Measurements from ENCODE around the gene GALNT2.

GALNT2 gene

DNA sequence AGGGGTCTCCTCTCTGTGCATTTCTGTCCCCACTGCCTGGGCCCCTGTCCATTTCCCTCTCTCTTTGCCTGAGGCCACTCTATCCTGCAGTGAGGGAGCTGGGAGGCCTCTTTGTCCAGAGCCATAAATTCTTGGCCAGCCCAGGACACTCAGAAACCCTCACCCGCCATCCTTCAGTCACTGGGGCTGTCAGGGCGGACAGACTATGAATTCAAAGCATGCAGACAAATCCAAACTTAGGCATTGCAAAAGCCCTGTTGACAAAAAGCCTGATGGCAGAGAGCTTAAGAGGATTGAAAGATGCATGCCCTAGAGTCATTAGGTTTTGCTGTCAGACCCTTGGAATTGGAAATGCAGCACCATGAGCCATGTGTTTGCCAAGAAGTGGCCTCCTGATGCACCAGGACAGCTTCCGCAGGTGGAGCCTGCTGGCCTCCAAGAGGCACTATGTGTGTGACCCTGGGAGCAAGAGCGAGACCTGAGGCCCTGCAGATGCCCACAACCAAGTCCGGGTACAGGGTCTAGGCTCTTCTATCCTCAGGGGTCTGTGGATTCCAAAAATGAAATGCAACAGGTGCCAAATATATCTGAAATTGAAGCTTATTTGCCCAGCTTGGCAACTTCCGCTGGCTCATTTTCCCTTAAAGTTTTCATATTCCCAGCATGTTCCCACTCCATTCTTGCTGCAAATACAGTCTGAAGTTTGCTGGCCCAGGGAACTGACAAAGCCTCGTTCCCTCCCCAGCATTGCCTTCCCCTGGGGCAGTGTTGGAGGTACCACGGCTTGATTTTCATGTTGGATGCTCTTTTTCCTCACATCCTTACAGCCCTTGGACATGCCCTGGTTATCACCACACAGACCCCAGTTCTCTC lies 181.2 kb downstream of the GALNT2 start:
- no peak for DNase-seq

DNA sequence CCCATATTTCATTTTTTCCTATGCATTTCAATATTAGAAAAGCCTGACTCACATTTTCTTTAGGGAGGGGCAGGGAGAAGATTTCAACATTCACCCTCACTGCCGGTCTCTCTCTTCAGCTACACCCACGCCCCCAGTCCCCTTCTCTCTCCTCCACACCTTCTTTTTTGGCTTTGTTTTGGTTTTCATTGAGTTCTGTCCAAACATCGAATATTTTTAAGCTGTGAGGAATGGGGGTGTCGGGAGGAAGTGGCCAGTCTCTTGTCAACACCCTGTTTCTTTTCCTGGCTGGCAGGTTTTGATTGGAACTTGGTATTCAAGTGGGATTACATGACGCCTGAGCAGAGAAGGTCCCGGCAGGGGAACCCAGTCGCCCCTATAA lies 181.8 kb downstream of the GALNT2 start:
- DNase-seq = no peak

DNA sequence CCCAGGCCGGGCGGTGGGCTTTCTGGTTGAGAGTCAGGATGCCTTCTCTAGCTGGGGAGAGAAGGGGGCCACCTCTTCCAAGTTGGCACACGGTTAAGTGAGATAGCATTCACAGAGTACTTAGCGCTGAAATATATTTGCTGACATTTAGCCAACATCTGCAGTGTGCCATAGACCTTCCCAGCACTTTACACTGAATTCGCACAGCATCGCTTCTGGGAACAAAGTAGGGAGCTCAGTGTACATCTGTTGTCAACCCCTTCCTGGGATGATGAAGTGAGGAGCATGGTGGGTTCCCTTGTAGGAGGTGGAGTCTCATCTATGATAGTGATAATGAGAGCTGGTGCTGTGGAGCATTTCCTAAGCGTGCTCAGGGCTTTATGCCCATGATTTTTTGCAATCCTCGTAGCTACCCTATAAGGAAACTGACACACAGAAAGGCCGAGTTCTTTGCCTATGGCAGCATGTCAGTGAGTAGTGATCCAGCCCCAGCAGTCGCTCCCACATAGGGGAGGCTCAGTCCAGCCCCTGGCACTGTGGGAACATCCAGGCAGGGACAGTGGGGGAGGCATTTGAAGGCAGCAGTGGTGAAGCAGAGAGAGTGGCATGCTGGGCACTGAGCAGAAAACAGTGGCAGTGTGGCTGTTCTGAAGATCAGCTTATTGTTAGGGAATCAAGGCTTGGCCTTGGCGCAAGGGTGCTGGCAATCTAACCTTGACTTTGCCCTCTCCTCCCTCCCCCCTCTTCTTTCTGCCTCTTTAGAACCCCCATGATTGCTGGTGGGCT lies 182.8 kb downstream of the GALNT2 start:
- DNase-seq = no peak

DNA sequence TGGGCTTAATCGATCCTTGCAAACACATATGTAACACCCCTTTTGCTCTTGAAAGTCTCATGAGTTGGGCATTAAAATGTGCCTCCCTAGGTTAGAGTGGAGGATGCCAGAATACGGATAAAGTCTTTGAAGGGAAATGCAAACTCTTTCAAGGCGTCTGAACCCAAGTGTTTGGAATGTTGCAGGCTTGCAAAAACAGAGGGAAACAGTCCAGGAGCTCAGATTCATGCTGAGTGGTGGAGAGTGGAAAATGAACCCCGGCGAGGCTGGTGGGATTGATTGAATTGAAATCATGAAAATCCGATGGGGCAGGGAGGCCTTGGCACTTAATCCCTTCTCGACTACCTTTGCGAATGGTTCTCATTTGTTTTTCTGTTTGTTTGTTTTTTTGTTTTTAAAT lies 183.6 kb downstream of the GALNT2 start:
- DNase-seq = no peak

DNA sequence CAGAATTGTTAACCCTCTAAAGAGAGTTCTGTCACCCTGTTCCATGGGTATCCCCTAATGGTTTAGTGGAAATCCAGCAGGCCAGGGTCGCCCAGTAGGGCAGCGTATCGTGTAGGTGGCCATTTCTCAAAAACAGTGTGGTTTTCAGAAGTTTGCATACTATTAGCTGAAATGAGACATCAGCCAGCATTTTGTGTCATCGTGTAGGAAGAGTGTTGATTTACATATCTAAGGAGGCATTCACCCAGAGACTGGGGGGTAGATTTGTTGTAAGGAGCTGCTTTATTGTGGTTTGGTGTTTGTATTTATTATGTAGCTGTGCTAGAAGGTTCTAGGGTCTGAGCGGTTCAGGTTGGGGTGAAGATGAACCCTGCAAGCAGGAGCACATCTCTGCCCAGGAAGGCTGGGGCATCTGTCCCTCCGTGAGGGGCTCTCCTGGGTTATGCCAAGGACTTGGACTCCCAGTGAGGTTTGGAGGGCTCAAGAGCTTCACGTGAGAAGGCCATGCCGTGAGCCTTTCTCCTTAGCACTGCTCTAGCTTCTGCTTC lies 184.7 kb downstream of the GALNT2 start:
- DNase-seq = no peak

DNA sequence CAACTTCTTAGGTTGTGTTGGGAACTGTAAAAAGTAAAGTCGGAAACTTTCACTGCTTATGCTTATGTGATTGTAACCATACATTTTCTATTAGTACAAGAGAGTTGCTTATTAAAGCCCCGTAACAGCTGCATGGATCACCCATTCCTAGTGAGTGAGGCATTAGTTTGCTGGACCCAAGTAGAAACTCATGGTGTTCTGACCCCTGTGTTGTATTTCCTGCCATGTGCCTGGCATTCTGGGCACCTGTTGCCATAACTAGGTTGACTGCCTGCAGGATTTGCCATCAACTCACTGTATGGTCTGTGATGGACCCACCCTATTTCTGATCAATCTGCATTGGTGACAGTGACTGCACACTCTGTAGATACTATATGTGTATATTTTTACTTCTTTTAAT lies 186.1 kb downstream of the GALNT2 start:
- DNase-seq = no peak

DNA sequence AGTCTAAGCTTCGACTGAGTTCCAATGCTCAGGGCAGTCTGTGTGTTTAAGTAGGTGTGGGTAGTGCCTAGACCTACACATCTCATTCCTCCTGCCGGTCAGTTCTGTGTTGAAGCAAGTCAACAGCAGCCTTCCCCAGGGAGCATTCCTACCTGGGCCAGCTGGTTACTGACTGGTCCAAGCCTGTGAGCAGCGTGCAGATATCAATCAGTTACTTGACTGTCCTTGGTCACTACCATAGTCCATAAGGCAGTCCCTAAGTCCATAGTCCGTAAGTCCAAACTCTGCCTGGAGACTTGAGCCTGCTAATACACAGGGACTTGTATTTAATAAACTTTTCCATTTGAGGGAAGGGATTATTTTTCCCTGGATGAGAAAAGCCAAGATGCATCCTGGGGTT lies 187.2 kb downstream of the GALNT2 start:
- DNase-seq = no peak

DNA sequence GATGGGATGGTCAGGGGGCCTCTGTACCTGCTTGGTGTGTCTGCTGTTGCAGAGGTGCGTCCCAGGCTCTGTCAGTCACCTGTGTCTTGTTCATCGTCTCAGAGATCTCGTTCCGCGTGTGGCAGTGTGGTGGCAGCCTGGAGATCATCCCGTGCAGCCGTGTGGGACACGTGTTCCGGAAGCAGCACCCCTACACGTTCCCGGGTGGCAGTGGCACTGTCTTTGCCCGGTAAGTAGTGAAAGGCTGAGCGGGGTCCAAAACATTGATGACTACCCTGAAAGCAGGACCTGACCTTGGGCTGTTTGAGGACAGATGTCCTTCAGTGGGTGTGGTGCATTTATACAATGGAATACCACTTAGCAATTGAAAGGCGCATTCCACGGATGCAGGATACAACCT lies 188.1 kb downstream of the GALNT2 start:
- no peak for DNase-seq

DNA sequence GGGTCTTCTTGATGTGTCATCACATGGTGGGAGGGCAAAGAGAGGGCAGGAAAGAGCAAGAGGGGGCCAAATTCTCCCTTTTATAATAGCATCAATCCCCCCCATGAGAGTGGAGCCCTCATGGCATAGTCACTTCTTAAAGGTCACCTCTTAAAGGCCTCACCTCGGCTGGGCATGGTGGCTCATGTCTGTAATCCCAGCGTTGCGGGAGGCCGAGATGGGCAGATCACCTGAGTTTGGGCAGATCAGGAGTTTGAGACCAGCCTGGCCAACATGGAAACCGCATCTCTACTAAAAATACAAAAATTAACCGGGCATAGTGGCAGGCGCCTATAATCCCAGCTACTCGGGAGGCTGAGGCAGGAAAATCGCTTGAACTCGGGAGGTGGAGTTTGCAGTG lies 189.0 kb downstream of the GALNT2 start:
- DNase-seq = no peak

DNA sequence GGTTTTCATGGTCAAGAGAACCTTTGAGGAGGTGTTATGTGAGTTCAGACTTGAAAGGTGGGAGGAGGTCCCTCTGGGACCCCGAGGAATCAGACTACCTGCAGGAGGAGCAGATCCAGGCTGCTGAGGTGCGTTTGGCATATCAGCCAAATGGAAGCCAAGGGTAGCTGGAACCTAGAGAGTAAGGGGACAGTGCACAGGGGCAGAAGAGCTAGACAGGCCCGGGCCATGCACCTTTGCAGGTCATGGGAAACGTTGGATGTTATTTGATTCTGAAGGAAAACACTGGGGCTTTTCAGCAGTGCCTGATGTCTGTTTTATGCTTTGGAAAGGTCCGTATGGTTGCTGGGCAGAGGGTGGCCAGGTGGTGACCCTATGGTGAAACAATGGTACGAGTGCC lies 189.9 kb downstream of the GALNT2 start:
- no peak for DNase-seq

DNA sequence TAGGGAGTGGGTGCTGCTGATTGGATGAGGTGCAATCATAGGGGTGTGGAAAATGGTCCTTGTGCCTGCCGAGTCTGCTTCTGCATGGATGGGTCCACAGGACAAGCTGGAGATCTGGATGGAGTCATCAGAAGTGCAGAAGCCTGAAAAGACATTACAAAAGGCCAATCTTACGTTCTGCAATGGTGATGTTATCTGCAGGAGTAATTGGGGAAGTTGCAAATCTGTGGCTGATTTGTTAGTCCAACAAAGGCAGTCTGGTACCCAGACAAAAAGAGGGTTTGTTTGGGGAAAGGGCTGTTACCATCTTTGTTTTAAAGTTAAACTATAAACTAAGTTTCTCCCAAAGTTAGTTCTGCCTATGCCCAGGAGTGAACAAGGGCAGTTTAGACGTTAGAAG lies 192.6 kb downstream of the GALNT2 start:
- no peak for DNase-seq

DNA sequence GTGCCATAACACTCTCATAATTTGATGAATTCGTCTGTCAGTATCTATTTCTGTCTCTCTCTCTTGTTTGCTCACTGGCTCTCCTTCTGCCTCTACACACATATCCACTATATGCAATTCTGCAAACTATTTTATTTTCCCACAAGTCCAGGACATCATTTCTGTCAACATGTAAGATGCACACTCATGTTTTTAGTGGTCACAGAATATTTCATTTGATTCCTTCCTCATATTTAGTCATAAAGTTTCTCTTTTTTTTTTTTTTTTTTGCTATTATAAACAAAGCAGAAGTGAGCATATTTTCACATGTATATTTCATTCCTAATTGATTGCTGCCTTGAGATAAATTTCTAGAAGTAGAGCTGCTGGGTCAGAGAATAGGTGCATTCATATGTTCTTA lies 193.8 kb downstream of the GALNT2 start:
- DNase-seq = no peak

DNA sequence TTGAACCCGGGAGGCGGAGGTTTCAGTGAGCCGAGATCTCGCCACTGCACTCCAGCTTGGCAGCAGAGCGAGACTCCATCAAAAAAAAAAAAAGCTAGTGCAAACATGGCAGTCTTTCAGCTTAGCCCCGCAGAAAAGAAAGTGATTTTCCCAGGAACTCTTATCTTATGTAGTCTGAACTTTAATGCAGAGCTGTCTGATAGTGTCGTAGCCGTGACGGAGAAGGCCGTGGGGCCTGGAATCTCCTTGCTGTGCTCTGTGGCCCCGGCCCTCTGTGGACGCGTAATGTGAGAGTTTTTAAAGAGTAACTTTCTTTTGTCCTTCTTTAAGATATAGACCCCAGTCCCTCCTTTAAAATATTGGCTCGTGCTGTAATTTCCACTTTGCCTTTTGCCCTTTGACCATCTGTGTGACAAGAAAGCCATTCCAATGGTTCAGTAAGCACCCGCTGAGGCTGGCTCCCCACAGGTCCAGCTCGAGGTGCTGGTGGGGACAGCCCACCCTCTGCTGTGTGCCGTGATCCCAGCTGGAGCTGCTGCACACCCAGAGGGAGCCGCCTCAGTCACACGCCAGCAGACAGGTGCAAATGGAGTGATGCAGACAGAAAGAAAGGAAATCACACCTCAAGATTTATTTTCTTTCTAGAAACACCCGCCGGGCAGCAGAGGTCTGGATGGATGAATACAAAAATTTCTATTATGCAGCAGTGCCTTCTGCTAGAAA lies 195.1 kb downstream of the GALNT2 start:
- no peak for DNase-seq

DNA sequence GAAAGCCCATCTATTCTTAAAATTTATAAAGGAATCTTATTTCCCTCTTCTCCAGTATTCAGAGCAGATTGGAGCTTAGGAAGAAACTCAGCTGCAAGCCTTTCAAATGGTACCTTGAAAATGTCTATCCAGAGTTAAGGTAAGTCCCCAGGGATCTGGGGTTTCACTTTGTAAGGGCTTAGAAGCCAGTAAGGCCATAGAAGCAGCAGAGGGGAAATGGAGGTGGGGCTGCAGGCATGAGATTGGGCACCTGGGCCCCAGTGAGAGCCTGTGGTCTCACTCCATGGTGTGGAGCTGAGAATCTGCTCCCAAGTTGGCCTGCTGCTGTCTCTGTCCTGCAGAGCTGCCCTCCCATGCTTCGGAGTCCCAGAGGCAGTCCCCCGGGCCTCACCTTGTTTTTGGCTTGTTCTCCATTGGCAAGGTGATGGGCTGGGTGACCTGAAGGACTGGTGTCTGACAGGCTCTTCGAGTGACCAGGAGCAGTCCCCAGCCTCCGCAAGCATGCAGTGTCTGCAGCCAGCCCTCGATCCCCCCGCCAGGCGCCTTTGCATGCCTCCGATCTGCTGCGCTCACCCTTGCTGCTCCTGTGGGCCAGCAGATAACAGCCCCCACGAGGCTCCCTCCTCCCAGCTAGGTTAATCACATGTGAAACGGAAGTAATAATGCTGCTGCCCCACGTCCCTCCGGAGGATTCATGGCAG lies 196.0 kb downstream of the GALNT2 start:
- DNase-seq = no peak

DNA sequence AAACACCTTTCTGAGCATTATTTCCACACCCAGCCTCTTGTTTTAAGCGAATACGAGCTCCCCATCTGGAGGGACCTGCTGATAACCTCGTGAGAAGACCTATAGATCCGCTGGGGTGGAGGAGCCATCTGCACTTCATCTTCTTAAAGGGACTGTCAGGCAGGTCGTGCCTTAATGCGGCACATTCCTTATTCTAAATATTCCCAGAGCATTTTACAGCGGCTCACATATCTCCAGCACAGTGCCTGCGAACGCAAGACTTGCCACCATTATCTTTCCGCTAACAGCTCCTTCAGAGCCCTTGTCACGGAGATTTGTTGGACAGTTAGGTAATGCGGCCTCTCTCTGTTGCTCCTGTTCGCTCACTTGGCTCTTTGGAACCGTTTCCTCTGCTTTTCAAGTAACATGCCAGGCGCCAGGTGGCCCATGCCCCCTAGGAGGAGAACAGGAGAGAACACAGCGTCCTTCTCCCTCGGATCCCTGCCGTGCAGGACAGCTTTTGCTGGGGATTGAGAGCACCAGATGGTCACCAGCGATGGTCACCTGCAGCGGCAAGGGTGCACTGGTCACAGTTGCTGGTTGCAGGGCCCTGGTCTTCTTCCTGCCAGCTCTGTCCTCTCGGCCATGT lies 196.6 kb downstream of the GALNT2 start:
- DNase-seq = no peak

DNA sequence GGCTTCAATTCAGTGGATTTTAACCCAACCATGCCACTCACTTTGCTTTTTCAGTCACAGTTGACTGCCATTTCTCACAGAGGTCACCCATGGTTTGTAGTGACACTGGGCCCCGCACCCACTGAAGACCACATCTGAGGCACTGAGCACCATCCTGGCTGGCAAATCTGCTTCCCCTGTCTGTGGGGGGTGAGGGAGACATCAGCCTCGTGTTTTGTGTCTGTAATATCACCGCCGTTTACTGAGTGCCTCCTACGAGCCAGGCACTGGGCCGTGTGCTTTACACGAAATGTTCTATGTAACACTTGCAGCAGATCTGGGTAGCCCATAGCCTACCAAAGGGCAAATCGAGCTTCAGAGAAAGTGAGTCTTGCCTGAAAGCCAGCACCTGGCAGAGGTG lies 197.3 kb downstream of the GALNT2 start:
- no peak for DNase-seq

DNA sequence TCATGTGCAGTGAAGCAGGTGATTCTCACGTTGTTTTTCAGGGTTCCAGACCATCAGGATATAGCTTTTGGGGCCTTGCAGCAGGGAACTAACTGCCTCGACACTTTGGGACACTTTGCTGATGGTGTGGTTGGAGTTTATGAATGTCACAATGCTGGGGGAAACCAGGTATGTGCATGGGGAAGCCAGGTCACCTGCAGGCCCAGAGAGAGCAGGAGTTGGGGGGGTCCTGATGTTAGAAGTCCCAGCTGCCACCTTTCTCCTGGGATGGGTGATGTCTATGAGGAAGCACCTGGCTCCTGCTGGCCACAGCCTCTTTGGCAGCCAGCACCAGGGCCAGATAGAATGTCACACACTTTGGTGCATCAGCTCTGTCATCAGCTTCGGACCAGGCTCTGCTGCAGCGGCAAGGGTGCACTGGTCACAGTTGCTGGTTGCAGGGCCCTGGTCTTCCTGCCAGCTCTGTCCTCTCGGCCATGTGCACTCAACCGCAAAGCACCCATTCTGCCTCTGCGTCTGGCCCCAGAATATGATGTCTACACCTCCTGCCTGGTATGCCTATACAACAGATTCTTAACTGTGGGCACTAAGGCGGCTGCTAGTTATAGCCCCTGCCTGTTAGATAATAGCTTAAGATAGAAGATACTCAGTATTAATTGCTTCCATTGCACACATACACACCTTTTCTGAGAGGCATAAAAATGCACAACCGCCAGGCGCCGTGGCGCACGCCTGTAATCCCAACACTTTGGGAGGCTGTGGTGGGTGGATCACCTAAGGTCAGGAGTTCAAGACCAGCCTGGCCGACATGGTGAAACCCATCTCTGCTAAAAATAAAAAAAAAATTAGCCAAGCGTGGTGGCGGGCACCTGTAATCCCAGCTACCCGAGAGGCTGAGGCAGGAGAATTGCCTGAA lies 198.4 kb downstream of the GALNT2 start:
- DNase-seq = no peak

DNA sequence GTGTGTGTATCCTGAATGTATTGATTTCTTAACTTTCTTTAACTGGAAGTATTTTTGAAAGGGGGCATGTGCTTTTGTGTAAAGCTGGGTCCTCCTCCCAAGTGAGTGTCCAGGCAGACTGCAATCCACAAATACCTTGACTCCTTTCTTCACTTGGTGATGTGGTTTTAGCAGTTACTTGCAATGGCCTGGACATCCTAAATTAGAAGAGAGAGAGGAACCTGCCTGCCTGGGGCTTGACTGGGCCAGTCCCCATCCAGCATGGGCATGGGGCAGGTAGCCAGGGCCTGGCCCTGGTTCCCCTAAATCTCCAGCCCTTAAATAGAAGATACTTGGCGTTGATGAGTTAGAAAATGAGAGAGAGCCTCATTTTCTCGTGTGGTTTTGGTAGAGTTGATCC lies 199.4 kb downstream of the GALNT2 start:
- no peak for DNase-seq

DNA sequence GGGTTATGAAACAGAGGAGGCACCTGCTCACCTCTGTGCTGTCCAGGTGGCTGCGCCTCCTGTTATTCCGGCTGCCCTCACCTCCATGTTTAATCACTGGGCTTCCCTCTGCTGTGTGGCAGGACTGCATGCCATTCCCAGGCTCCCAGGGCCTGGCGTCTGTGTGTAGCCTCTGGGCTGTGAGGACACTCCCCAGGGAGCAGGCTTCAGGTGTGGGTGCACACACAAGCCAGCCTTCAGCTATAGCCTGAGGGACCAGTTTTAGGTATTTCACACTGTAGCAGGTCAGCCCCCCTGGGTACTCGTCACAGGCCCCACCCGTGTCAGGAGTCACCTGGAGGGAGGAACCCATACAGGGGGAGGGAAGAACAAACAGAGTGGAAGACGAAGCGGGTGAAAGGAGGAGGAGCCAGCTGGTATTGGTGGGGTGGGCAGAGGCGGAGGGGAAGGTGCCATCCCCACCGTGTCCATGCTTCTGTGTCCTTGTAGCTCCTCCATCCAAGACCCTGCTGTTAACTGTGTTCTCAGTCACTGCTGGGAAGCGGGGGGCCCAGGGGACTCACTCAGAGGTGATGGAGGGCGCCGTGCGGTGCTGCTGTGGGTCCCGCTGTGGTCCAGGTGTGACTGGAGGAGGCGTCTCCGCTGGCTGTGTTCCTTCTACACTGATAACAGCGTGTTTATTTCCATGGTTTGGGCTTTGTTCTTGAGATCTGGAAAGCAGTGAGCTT lies 200.5 kb downstream of the GALNT2 start:
- no peak for DNase-seq

DNA sequence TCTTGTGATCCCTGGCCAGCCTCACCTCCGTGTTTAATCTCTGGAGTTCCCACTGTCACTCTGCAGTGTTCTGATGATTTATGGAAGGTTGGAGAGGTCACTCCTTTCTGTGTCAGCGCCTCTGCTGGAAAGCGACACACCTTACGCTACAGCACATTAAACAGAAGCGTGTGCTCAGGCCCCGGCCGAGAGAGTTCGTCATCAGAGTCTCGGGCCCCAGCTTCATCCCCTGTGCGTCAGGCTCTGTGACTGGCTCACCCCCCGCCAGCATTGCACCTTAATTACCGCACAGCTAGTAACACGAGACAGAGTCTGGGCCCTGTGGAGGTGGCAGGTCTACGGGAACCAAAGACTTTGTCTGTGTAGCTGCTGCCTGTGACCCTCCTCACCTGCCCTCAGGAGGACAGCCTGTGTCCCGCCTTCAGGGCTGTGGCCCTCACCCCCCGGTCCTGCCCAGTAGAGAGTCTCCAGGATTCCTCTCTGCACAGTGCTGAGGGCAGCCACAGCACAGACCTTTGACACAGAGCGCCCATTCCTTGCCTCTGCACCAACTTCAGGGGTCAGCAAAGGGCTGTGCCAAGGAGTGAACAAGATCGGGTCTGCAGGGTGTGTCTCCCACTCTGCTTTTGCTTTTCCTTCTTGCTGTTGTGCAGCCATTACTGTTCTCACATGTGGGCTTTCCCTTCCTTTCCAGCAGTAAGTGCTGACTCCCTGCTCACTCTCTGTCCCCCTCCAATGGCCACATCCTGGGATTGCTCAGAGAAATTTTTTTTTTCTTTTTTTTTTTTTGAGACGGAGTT lies 201.5 kb downstream of the GALNT2 start:
- DNase-seq = no peak
